H9 (cell line): ENCODE results near the gene PFDN2. TPM values are rescaled to one million over a fixed set of nuclear protein-coding genes. Genes with fewer than 3 reads are reported as not detected.

Experiments
- DNase-seq: peaks from one replicate; pipeline ENCODE4 v3.0.0-alpha.2; 2017
- H2AFZ ChIP-seq: one replicate; pipeline ENCODE4 v1.6.1; 2013; ENCODE audit warnings: mild to moderate bottlenecking, low read length, control low read depth, moderate library complexity
- H2AK5ac ChIP-seq: 2 replicates; pipeline ENCODE4 v1.6.1; 2013; ENCODE audit warnings: low read length, control low read depth, mixed read lengths; ENCODE audit not compliant: insufficient read length
- H2BK120ac ChIP-seq: one replicate; pipeline ENCODE4 v1.6.1; 2013; ENCODE audit warnings: low read depth, mild to moderate bottlenecking, low read length, control low read depth, inconsistent platforms; ENCODE audit not compliant: poor library complexity, severe bottlenecking
- H2BK12ac ChIP-seq: 2 replicates; pipeline ENCODE4 v1.6.1; 2013; ENCODE audit warnings: low read length, control low read depth, mixed read lengths, low read depth; ENCODE audit not compliant: insufficient read length
- H2BK15ac ChIP-seq: 2 replicates; pipeline ENCODE4 v1.6.1; 2013; ENCODE audit warnings: low read depth, low read length, control low read depth
- H2BK20ac ChIP-seq: one replicate; pipeline ENCODE4 v1.6.1; 2013; ENCODE audit warnings: low read depth, mild to moderate bottlenecking, low read length, control low read depth, inconsistent platforms; ENCODE audit not compliant: poor library complexity, severe bottlenecking
- H2BK5ac ChIP-seq: 2 replicates; pipeline ENCODE4 v1.6.1; 2013; ENCODE audit warnings: low read length, control low read depth, mixed read lengths; ENCODE audit not compliant: insufficient read length
- H3K14ac ChIP-seq: 2 replicates; pipeline ENCODE4 v1.6.1; 2013; ENCODE audit warnings: low read length, control low read depth; ENCODE audit not compliant: insufficient read depth
- H3K18ac ChIP-seq: 2 replicates; pipeline ENCODE4 v1.6.1; 2013; ENCODE audit warnings: low read depth, mild to moderate bottlenecking, mixed read lengths, low read length, control low read depth; ENCODE audit not compliant: insufficient read length
- H3K23ac ChIP-seq: 2 replicates; pipeline ENCODE4 v1.6.1; 2013; ENCODE audit warnings: low read length, control low read depth, mixed read lengths, low read depth; ENCODE audit not compliant: insufficient read length
- H3K23me2 ChIP-seq: 2 replicates; pipeline ENCODE4 v1.6.1; 2013; ENCODE audit warnings: low read depth, mild to moderate bottlenecking, mixed read lengths, low read length, control low read depth; ENCODE audit not compliant: insufficient read length, poor library complexity, severe bottlenecking
- H3K27ac ChIP-seq: 2 replicates; pipeline ENCODE4 v1.5.1; 2013; ENCODE audit warnings: low read length, control low read depth, mixed read lengths, low read depth; ENCODE audit not compliant: insufficient read length
- H3K27me3 ChIP-seq: 2 replicates; pipeline ENCODE4 v1.6.1; 2013; ENCODE audit warnings: low read length, control low read depth, inconsistent platforms; ENCODE audit not compliant: insufficient read depth
- H3K4ac ChIP-seq: 2 replicates; pipeline ENCODE4 v1.6.1; 2013; ENCODE audit warnings: low read depth, mild to moderate bottlenecking, control low read depth, inconsistent platforms, low read length, moderate library complexity
- H3K4me1 ChIP-seq: 2 replicates; pipeline ENCODE4 v1.6.1; 2013; ENCODE audit warnings: low read length, control low read depth, inconsistent platforms; ENCODE audit not compliant: insufficient read depth
- H3K4me2 ChIP-seq: 2 replicates; pipeline ENCODE4 v1.6.1; 2013; ENCODE audit warnings: low read length, control low read depth, mixed read lengths; ENCODE audit not compliant: insufficient read length, insufficient read depth
- H3K56ac ChIP-seq: 2 replicates; pipeline ENCODE4 v1.6.1; 2013; ENCODE audit warnings: low read depth, mild to moderate bottlenecking, mixed read lengths, low read length, control low read depth; ENCODE audit not compliant: insufficient read length
- H3K79me1 ChIP-seq: 2 replicates; pipeline ENCODE4 v1.6.1; 2013; ENCODE audit warnings: low read depth, mild to moderate bottlenecking, moderate library complexity, low read length, control low read depth, inconsistent platforms; ENCODE audit not compliant: insufficient read depth, poor library complexity, severe bottlenecking
- H3K79me2 ChIP-seq: 2 replicates; pipeline ENCODE4 v1.6.1; 2013; ENCODE audit warnings: low read length, control low read depth, inconsistent platforms; ENCODE audit not compliant: insufficient read depth
- H3K9ac ChIP-seq: 2 replicates; pipeline ENCODE4 v1.6.1; 2013; ENCODE audit warnings: low read length, control low read depth, mixed read lengths; ENCODE audit not compliant: insufficient read length; ENCODE audit errors: extremely low read depth
- H3K9me3 ChIP-seq: one replicate; pipeline ENCODE4 v1.6.1; 2013; ENCODE audit warnings: low read depth, low read length, inconsistent platforms; ENCODE audit not compliant: control insufficient read depth
- H3T11ph ChIP-seq: one replicate; pipeline ENCODE4 v1.6.1; 2013; ENCODE audit warnings: mild to moderate bottlenecking, low read length, control low read depth, inconsistent platforms
- H4K20me1 ChIP-seq: one replicate; pipeline ENCODE4 v1.6.1; 2013; ENCODE audit not compliant: control insufficient read depth, insufficient read length, insufficient read depth
- H4K5ac ChIP-seq: 2 replicates; pipeline ENCODE4 v1.6.1; 2013; ENCODE audit warnings: low read depth, mild to moderate bottlenecking, mixed read lengths, low read length, control low read depth; ENCODE audit not compliant: insufficient read length
- H4K8ac ChIP-seq: replicated peaks from 2 replicates; pipeline ENCODE4 v1.6.1; 2013; ENCODE audit warnings: low read length, control low read depth, mixed read lengths, low read depth; ENCODE audit not compliant: insufficient read length
- H4K91ac ChIP-seq: 2 replicates; pipeline ENCODE4 v1.6.1; 2013; ENCODE audit warnings: low read depth, mild to moderate bottlenecking, moderate library complexity, mixed read lengths, low read length, control low read depth; ENCODE audit not compliant: insufficient read length
- H3K27ac Mint-ChIP-seq, 3 experiments: 2 replicates in 2 of 3; 3 replicates in 1 of 3; pipeline ENCODE4 v1.8.0; 2020 to 2021; ENCODE audit warnings: mixed read lengths in 3 of 3, mild to moderate bottlenecking in 1 of 3, moderate library complexity in 1 of 3
- H3K27me3 Mint-ChIP-seq: 2 replicates; pipeline ENCODE4 v1.8.0; 2021; ENCODE audit warnings: low read depth, mild to moderate bottlenecking, moderate library complexity, mixed read lengths
- H3K36me3 Mint-ChIP-seq, 3 experiments: 2 replicates in 2 of 3; 3 replicates in 1 of 3; pipeline ENCODE4 v1.8.0; 2020 to 2021; ENCODE audit warnings: low read depth in 3 of 3, mixed read lengths in 3 of 3; ENCODE audit not compliant: insufficient read depth in 1 of 3
- H3K4me1 Mint-ChIP-seq, 2 experiments: 2 replicates each; pipeline ENCODE4 v1.8.0; 2020; ENCODE audit warnings: mixed read lengths in 2 of 2
- H3K4me3 Mint-ChIP-seq, 2 experiments: 2 replicates in 1 of 2; 3 replicates in 1 of 2; pipeline ENCODE4 v1.8.0; 2020 to 2021; ENCODE audit warnings: mild to moderate bottlenecking in 2 of 2, mixed read lengths in 2 of 2, moderate library complexity in 1 of 2
- H3K9me3 Mint-ChIP-seq, 2 experiments: 2 replicates in 1 of 2; 3 replicates in 1 of 2; pipeline ENCODE4 v1.8.0; 2020; ENCODE audit warnings: mild to moderate bottlenecking in 2 of 2, mixed read lengths in 2 of 2, moderate library complexity in 1 of 2
- WGBS: extraction: QIAGEN DNeasy Blood & Tissue Kit; methylation state at CpG from one replicate; pipeline ENCODE4 v1.1.7; 2013; ENCODE audit warnings: missing lambda C conversion rate, low lambda C conversion rate, mixed read lengths; ENCODE audit not compliant: insufficient read length; ENCODE audit errors: extremely low coverage; 5-methylcytosine and 5-hydroxymethylcytosine counted together
- total RNA-seq: library from RNA; stranded (reverse); gene quantifications from 2 replicates; pipeline ENCODE4 v1.2.1, GENCODE V29; 2021
- TF ChIP-seq, protein P1 (sequence below): fragments of 200-600 bp; sonication (generic); conservative IDR thresholded peaks from 3 replicates; pipeline ENCODE4 v1.8.0; 2021; ENCODE audit warnings: antibody characterized with exemption, mild to moderate bottlenecking

Gene PFDN2
- total RNA-seq, 1 experiment from 2014 or later, result 71.8 TPM

- H2BK5ac ChIP-seq, result no peak overlapping the region
- H3K4me2 ChIP-seq, result no peak overlapping the region
- no peak overlapping the region for H3T11ph ChIP-seq
- no peaks in the 10 kb centered on the region for H3K9me3 ChIP-seq
- H2BK20ac ChIP-seq, result no peak overlapping the region
- no peak overlapping the region for H2AK5ac ChIP-seq
- no peak overlapping the region for H2BK12ac ChIP-seq
- no peak overlapping the region for H3K27ac ChIP-seq
- H4K91ac ChIP-seq, result no peak overlapping the region
- no peak overlapping the region for H3K4ac ChIP-seq
- H2AFZ ChIP-seq, result no peak overlapping the region
- no peak overlapping the region for H4K5ac ChIP-seq
- H3K27me3 ChIP-seq, result no peaks in the 10 kb centered on the region
- no peak overlapping the region for H3K56ac ChIP-seq
- H3K23me2 ChIP-seq, result no peaks in the 10 kb centered on the region
- Mint-ChIP-seq H3K4me1 (peaks cover 8 to 16% of the 10 kb centered on the region in 2 experiments), H3K36me3 (no peaks in the 10 kb centered on the region), H3K27ac (no peak overlapping the region), H3K27me3 (peaks cover 3% of the 10 kb centered on the region; the same call in 1 of the 2 replicates), H3K9me3 (no peaks in the 10 kb centered on the region), H3K4me3 (no peak overlapping the region)
- no peak overlapping the region for H4K8ac ChIP-seq
- H3K9ac ChIP-seq, result no peak overlapping the region
- H3K79me2 ChIP-seq, result no peaks in the 10 kb centered on the region
- no peaks in the 10 kb centered on the region; the same call in 1 of the 2 replicates for H3K4me1 ChIP-seq
- no peaks in the 10 kb centered on the region for H3K79me1 ChIP-seq
- TF ChIP-seq, protein P1, sequence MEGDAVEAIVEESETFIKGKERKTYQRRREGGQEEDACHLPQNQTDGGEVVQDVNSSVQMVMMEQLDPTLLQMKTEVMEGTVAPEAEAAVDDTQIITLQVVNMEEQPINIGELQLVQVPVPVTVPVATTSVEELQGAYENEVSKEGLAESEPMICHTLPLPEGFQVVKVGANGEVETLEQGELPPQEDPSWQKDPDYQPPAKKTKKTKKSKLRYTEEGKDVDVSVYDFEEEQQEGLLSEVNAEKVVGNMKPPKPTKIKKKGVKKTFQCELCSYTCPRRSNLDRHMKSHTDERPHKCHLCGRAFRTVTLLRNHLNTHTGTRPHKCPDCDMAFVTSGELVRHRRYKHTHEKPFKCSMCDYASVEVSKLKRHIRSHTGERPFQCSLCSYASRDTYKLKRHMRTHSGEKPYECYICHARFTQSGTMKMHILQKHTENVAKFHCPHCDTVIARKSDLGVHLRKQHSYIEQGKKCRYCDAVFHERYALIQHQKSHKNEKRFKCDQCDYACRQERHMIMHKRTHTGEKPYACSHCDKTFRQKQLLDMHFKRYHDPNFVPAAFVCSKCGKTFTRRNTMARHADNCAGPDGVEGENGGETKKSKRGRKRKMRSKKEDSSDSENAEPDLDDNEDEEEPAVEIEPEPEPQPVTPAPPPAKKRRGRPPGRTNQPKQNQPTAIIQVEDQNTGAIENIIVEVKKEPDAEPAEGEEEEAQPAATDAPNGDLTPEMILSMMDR, result no peak
- no peak overlapping the region for H3K14ac ChIP-seq
- H2BK120ac ChIP-seq, result no peak overlapping the region
- no peak for DNase-seq
- no CpG with 5 or more reads among the region's 4 CpGs for WGBS
- H4K20me1 ChIP-seq, result no peaks in the 10 kb centered on the region
- no peak overlapping the region for H3K18ac ChIP-seq
- H3K23ac ChIP-seq, result no peak overlapping the region
- no peak overlapping the region for H2BK15ac ChIP-seq
These were observed 56.4 kb downstream of the PFDN2 start for GRCh38 chr1:161061419-161061818.
